GM12892 (cell line): ENCODE data around the gene TMX1.

Source experiments
- POLR2A ChIP-seq: IDR thresholded peaks from 2 replicates; pipeline ENCODE4 v1.6.1; 2011; ENCODE audit warnings: low read depth, low read length, control low read depth
- POLR2AphosphoS5 ChIP-seq: IDR thresholded peaks from 2 replicates; pipeline ENCODE4 v1.6.1; 2011; ENCODE audit warnings: low read depth, low read length, control low read depth
- TAF1 ChIP-seq: IDR thresholded peaks from 2 replicates; pipeline ENCODE4 v1.6.1; 2011; ENCODE audit warnings: low read depth, mild to moderate bottlenecking, control low read depth, low read length, borderline replicate concordance

DNA sequence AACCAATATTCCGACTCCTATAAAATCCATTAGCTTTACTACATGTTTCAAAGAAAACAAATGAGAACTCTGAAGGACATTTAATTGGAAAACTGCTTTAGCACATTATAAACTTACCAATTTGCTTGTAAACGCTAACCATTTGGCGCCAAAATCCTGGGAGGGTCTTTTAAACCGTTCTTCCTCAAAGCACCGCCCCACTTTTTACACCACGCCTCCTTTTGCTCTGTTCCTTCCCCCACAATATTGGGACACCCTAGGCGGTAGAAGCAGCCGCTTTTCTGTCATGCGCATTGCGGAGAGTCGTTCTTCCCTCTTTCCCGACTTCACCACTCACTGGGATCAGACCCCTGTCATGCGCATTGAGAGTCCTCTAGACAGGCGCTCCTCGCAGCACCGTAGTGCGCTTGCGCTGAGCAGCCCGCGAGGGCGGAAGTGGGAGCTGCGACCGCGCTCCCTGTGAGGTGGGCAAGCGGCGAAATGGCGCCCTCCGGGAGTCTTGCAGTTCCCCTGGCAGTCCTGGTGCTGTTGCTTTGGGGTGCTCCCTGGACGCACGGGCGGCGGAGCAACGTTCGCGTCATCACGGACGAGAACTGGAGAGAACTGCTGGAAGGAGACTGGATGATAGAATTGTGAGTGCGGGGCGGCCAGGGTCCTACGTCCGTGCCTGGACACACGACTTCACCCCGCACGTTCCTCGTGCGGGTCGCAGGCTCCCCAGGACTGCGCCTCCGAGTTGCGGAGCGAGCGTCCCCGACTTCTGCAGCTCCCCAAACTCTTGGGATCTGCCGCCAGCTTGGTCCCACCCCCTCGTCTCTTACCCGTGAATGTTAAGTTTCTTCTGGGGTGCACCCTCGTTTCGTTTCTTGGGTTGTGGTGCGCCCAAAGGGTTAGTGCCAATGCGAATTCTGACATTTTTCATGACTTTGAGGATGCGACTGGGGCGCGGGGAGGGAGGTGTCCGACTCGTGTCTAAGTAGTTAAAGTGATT is at the start of gene TMX1:
- TF ChIP-seq TAF1 (peak; percentile 43), POLR2AphosphoS5 (peak; percentile 98), POLR2A (peak; percentile 96)
